AG09319 (cell line): ENCODE data around the gene PTAFR.
A peak's percentile ranks its signal among the peaks of the same experiment; 100 is the strongest.

ENCODE experiments used
- DNase-seq: peaks from one replicate; pipeline ENCODE4 v3.0.0-alpha.2; 2010; ENCODE audit warnings: low read depth; ENCODE audit errors: extremely low read depth
- CTCF ChIP-seq: IDR thresholded peaks from 2 replicates; pipeline ENCODE4 v1.5.1; 2011; ENCODE audit warnings: low read depth, mild to moderate bottlenecking, inconsistent platforms, low read length, moderate library complexity

PTAFR gene

GRCh38 chr1:28176492-28177470 is at the start of gene PTAFR:
TSS of gene PTAFR (minus strand) at chr1:28176690. CDS start at chr1:28151021, 25,669 bp downstream.
- DNase-seq = no peak

GRCh38 chr1:28213315-28213714 is 36.8 kb upstream of the PTAFR start:
- DNase-seq = no peak

More at GRCh38 chr1:28176492-28177470, at the start of gene PTAFR:
- no peak for TF ChIP-seq CTCF

GRCh38 chr1:28209700-28210099 is 33.2 kb upstream of the PTAFR start:
- DNase-seq = no peak
- TF ChIP-seq CTCF = no peak

More at GRCh38 chr1:28213315-28213714, 36.8 kb upstream of the PTAFR start:
- TF ChIP-seq CTCF = no peak

- peak; percentile 78 for TF ChIP-seq CTCF
- peak; percentile 35 for DNase-seq
These were observed 32.4 kb upstream of the PTAFR start for GRCh38 chr1:28208818-28209441.

- no peak for TF ChIP-seq CTCF
- no peak for DNase-seq
These were observed 28.8 kb upstream of the PTAFR start for GRCh38 chr1:28205243-28205642.

GRCh38 chr1:28200234-28200873 is 23.9 kb upstream of the PTAFR start:
- TF ChIP-seq CTCF = no peak
- DNase-seq = no peak
